GM18498 (cell line): ENCODE results near the gene BEST1.

Experiments
- ATAC-seq: cut with Tn5 transposase; IDR thresholded peaks from one replicate; pipeline ENCODE4 v1.9.1; 2021; ENCODE audit warnings: mild to moderate bottlenecking, moderate library complexity; ENCODE audit not compliant: unreplicated experiment

BEST1 gene

DNA sequence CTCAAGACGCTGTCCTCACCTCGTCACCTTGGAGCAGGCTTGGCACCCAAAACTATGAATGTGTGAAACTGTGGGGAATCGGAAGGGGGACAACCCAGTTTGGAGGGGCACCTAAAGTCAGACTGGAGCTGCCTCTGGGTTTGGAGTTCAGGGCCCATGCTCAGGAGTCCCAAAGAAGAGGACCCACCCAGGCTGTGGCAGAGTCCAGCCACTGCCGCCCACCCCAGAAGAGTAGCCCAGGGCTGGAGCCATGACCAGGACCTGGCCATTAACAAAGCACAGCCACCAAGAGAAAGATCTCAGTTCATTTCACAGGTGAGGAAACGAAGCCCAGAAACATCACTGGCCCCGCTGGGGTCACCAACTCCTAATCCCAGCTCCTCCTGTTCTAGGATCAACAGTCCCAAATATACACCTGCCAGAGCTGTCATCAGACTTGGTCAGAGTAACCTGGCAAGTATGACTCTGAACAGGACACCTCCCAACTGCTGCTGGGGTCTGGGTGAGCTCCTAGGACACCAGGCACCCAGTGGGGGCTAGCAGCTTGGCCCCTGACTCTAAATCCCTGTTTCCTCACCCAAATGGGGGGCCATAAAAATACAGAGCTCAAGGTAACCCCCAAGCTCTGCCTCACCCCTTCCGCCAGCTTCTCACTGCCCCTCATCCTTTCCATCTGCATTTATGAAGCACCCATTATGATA is 35.5 kb upstream of the BEST1 start:
- ATAC-seq: no peak

- ATAC-seq: no peak
Observed at GRCh38 chr11:61916737-61917333, 33.3 kb upstream of the BEST1 start.

DNA sequence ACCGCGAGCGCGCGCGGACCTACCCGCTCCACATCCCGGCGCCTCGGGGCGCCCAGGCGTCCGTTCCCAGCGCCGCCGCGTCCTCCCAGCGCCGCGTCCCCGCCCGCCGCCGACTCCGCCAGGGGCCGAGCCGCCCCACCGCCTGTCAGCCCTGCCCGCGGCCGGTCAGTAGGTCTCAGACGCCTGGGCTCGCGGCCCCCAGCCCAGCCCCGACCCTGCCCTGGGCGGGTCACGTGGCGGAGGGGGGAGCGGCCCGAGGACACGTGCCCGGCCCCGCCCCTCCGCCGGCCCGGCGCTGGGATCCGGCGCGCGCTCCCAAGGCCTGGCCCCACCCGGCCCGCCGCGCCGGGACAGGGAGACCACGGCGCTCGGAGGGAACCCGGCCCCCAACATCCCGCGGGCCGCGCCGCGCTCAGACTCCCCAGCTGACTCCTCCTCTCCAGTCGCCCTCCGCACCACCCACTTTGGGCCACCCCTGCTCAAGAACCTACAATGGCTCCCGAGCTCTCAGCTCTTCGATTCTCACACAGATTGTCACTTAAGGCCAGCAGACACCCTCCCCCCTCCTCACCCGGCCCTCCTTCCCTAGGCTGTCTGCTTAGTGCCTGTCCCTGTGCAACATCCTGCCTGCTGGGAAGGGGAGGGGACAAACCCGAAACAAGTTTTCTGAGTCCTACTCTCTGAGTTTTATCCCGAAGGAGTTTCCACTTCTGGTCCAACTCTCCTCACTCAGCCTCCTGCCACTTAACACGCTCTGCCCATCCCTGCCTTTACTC is 32.6 kb upstream of the BEST1 start, which contains the start of gene RAB3IL1:
Gene RAB3IL1 (minus strand): TSS at position 233 of the 776 bp plus-strand sequence. CDS start 199 bp downstream, at position 34.
- no peak for ATAC-seq

DNA sequence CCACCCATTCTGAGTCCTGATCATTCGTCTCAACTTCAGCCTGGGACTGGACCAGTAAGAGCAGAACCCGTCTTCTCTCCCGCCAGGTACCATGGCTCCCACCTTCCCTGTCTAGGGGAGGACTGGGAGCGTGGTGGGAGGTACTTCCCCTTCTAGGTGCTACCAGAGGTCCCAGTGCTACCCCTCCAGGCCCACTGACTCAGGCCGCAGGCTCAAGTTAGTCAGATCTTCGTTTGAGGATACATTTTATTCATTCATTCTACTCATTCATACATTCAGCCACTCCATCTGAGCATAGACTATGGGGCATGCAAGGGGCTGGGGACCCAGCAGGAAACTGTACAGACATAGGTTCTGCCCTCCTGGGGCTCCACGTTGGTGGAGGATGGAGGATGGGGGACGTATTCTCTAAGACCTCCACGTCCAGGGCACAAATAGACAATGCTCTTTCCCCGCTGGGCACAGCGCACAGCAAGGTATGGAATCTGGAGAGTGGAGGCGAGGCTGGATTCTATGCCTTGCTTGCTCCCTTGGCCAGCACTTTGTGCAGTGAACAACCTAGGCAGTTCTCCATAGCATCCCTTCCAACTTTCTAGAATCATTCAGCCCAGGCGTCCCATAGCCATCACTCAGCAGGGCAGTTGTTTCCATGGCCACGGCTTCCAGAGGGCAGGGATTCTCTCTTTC is 31.8 kb upstream of the BEST1 start:
- ATAC-seq: no peak

DNA sequence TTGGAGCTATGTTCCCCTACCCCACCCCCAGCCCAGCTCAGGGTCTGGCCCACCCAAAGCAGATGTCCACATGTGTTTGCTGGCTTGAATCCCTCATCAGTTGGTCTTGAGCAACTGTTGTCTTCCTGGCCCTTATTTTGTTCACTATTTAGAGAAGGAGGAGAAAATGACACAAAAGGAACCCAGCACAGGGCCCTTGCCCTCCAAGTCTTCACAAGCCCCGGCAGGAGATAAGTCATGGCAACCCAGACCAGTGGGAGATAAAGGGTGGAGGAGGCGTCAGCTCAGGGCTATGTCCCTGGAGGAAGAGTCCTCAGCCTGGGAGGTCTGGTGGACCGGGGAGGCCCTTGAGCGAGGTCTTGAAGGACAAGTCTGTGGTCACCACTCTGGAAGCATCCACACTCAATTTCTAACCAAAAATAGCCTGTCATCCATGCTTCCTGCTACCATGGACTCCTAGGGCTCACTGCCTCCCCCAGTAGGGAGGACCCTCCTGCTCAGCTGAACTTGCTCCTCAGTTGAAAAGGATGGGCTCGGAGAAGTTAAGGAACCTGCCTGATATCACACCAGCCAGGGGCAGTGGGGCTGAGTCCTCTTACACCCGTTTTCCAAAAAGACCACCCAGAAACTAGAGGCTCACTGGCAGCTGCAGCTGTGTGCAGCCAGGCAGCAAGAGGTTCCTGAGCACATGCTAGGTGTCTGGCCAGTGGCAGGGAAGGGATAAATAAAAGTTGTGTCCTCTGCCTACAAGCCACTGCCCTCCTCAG is 31.0 kb upstream of the BEST1 start:
- ATAC-seq: no peak

DNA sequence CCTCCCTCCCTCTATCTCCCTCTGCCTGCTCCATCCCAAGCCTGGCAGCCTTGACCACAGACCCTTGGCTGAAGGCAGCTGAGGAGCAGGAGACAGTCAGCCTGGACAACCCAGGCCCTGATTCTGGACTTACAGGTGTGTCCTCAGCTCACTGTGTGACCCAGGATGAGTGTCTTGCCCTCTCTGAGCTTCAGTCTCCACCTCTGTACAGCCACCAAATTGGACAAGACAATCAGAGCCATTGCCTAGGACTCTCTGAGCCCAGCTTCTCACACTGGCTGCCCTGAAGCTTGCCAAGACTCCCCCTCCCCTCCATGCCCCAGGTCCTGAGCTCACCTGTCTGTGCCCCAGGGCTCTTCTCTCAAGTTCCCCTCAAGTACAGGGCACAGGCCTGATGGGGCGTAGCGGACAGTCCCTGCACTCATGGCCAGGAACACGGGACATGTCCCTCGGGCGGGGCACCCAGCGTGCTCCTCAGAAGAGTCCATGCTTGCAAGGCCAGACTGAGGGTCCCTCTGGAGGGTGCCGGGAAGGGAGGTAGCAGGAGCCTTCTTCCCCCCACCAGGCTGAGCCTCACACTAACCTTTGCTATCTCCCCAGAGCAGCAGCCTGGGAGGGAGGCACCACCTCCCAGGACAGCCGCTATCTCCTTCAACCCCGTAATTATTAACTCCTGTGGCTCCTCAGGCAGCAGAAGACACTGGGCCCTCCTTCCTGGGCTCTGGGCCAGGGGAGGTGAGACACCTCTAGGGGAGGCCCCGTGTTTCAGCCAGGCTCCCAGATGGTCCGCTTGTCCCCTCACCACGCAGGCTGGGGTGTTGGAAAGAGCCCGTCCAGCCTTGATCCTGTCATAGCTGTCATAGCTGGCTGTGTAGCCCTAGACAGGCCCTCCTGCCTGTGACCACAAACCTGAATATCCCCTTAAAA is 30.2 kb upstream of the BEST1 start:
- ATAC-seq: no peak

DNA sequence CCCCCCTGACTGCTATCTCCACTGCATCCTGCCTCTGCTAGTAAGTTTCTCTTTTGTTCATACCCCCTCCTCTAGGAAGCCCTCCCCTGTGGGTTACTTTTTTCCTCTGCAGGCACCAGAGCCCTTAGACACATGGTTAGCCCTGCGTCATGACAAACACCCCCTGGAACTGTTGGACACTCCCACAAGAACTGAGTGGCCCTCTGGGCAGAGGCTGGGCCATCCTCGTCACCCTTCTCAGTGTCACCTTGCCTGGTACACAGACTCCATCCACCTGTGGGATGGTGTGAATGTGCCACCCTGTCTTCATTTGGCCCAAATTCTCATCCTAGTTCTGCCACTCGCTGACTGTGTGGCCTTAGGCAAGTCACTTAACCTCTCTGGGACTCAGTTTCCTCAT is 28.7 kb upstream of the BEST1 start:
- ATAC-seq: no peak

GRCh38 chr11:61922539-61922938 is 27.6 kb upstream of the BEST1 start:
- ATAC-seq: no peak

- no peak for ATAC-seq
Observed at GRCh38 chr11:61923166-61924063, 26.7 kb upstream of the BEST1 start.

DNA sequence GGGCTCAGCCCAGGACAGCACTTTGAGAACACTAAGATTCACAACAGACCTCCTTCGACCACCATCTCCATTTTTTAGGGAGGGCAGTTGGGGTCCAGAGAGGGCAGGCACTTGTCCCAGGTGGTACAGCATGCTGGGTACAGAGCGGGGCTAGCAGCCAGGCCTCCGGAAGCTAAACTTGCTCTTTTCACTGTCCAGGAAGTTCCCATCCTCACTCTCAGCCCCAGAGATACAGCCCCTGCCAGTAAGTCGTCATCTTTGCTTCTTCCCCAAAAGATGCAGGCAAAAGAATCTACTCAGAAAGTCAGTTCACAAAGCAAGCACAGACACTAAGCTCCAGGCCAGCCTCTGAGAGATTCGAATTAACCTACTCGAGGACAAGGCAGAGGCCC is 26.1 kb upstream of the BEST1 start:
- ATAC-seq: no peak

DNA sequence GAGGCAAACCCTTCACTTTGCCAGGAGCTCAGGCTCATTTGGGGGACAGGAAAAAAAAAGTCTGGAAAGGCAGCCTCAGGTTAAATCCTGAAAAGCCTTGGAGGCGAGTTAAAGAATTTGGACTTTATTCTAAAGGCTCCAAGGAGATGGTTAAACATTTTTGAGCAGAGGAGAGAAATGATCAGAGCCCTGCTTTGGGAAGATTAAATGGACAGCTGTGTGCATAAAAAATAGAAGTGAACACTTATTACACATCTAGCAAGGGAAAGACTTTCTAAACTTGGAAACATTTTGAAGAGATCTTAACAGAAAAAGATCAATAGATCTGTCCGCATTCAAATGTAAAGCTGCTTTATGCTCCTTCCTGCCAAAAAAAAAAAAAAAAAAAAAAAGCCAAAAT is 24.4 kb upstream of the BEST1 start:
- no peak for ATAC-seq

GRCh38 chr11:61926235-61926634 is 23.9 kb upstream of the BEST1 start:
- ATAC-seq: no peak

DNA sequence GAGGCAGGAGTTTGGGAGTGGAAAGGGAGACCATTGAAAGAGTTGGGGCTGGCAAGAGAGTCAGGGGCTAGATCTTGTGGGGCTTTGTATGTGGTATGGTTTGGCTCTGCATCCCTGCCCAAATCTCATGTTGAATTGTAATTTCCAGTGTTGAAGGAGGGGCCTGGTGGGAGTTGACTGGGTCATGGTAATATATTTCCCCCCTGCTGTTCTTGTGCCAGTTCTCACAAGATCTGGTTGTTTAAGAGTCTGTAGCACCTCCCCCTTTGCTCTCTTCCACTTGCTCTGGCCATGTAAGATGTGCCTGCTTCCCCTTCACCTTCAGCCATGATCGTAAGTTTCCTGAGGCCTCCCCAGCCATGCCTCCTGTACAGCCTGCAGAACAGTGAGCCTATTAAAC is 22.6 kb upstream of the BEST1 start:
- ATAC-seq: no peak

GRCh38 chr11:61928606-61929005 is 21.5 kb upstream of the BEST1 start:
- ATAC-seq: no peak

DNA sequence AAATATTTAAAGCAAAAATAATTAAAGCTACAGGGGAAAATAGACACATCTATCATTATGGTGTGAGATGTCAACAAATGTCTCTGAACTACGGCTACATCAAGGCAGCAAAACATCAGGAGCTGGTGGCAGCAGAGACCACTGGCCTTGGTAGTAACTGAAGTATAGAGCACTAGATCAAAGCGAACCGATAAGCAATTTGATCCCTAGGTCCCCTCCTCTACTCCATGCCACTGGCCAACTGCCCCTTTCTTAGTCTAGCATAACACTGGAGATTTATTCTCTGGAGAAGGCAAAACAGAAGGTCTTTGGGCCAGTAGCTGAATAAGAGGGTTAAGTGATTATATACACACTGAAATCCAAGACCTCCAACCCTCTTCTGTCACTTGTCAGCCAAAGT is 19.2 kb upstream of the BEST1 start:
- ATAC-seq: no peak

DNA sequence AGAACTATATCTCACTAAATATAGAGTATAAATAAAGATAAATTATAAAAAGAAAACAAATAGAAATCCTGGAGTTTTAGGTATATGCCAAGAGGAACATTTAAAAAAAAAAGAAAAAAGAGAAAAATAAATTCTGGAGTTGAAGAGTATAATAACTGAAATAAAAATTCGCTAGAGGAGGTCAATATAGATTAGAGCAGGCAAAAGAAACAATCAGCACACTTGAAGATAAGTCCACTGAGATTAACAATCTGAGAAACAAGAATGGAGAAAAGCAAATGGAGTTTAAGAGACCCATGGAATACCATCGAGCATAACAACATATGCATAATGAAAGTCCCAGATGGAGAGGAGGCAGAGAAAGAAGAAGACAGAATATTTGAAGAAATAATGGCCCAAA is 14.3 kb upstream of the BEST1 start:
- no peak for ATAC-seq

GRCh38 chr11:61940466-61940865 is 9.7 kb upstream of the BEST1 start:
- no peak for ATAC-seq

DNA sequence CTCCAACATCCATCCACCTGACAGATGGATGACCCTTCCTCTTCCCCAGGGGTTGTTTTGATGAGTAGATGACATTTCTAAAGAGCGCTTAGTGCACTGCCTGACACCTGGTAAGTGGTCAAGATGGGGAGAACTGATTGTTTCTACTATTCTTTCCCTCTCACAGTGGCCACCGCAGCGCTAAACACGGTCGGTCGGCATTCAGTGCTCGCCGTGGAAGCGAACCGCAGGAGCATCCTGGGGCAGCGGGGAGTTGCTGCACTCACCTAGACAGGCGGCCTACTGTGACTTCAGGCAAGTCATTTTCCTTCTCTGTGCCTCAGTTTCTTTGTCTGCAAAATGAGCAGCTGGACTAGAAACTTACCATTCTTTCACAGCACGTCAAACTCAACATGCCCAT is 5.0 kb upstream of the BEST1 start:
- no peak for ATAC-seq

GRCh38 chr11:61946894-61947293 is 3.3 kb upstream of the BEST1 start:
- no peak for ATAC-seq
